GM19455 (cell line): ENCODE measurements around the gene CLIC4.
"Not testable (repeated sequence)": the region's sequence is repeated elsewhere in the genome, so short reads cannot be mapped to it uniquely, and the experiment has no call there.

ENCODE experiments used
- ATAC-seq: cut with Tn5 transposase; IDR thresholded peaks from one replicate; pipeline ENCODE4 v1.9.1; 2021; ENCODE audit not compliant: unreplicated experiment

CLIC4 gene

GRCh38 chr1:24743404-24744211 lies 1.6 kb upstream of the CLIC4 start:
- no peak for ATAC-seq

- peak; percentile 12 for ATAC-seq
Measured at GRCh38 chr1:24745711-24746413, 615 bp downstream of the CLIC4 start.

GRCh38 chr1:24748191-24749121 lies 3.2 kb downstream of the CLIC4 start:
- no peak for ATAC-seq

- ATAC-seq, result no peak
Measured at GRCh38 chr1:24749252-24749651, 4.0 kb downstream of the CLIC4 start.

GRCh38 chr1:24749886-24750285 lies 4.6 kb downstream of the CLIC4 start:
- ATAC-seq, result no peak

- no peak for ATAC-seq
Measured at GRCh38 chr1:24751833-24752232, 6.6 kb downstream of the CLIC4 start.

- ATAC-seq, result no peak
Measured at GRCh38 chr1:24752305-24752704, 7.1 kb downstream of the CLIC4 start.

GRCh38 chr1:24754229-24754628 lies 9.0 kb downstream of the CLIC4 start:
- ATAC-seq, result no peak

GRCh38 chr1:24755323-24755722 lies 10.1 kb downstream of the CLIC4 start:
- ATAC-seq, result not testable (repeated sequence)

- ATAC-seq, result no peak
Measured at GRCh38 chr1:24756395-24756794, 11.1 kb downstream of the CLIC4 start.

- no peak for ATAC-seq
Measured at GRCh38 chr1:24759492-24759891, 14.2 kb downstream of the CLIC4 start.

GRCh38 chr1:24761582-24761981 lies 16.3 kb downstream of the CLIC4 start:
- no peak for ATAC-seq

- ATAC-seq, result no peak
Measured at GRCh38 chr1:24762133-24762676, 17.0 kb downstream of the CLIC4 start.

- ATAC-seq, result no peak
Measured at GRCh38 chr1:24763671-24764070, 18.4 kb downstream of the CLIC4 start.

GRCh38 chr1:24764439-24764838 lies 19.2 kb downstream of the CLIC4 start:
- no peak for ATAC-seq

- ATAC-seq, result no peak
Measured at GRCh38 chr1:24764848-24765247, 19.6 kb downstream of the CLIC4 start.

GRCh38 chr1:24765308-24765988 lies 20.2 kb downstream of the CLIC4 start:
- no peak for ATAC-seq

GRCh38 chr1:24767351-24767750 lies 22.1 kb downstream of the CLIC4 start:
- no peak for ATAC-seq

- ATAC-seq, result no peak
Measured at GRCh38 chr1:24768873-24769605, 23.8 kb downstream of the CLIC4 start.
